GM23338 (cell line): ENCODE data around the gene SEMA7A.

Experiments
- CREB1 ChIP-seq: fragments of 250-450 bp; sonication (Bioruptor Pico); IDR thresholded peaks from 2 replicates; pipeline ENCODE4 v1.5.0; 2020; ENCODE audit warnings: low read depth, mild to moderate bottlenecking, moderate library complexity
- CTCF ChIP-seq, 2 experiments: fragments of 200-600 bp in 1 of 2; sonication (generic) in 1 of 2; conservative IDR thresholded peaks; 2 replicates each; pipeline versions ENCODE4 v1.5.1 to v1.6.1; 2016 to 2017; ENCODE audit warnings: antibody characterized with exemption in 2 of 2, low read depth in 2 of 2, mild to moderate bottlenecking in 2 of 2, moderate library complexity in 1 of 2
- ETS1 ChIP-seq: IDR thresholded peaks from 2 replicates; pipeline ENCODE4 v1.6.1; 2016; ENCODE audit warnings: antibody characterized with exemption
- EZH2 ChIP-seq: fragments of 200-600 bp; sonication (generic); IDR thresholded peaks from one replicate; pipeline ENCODE4 v1.8.0; 2017; ENCODE audit warnings: antibody characterized with exemption, mild to moderate bottlenecking, low read depth; ENCODE audit not compliant: unreplicated experiment
- EZH2phosphoT487 ChIP-seq: fragments of 200-600 bp; sonication (generic); IDR thresholded peaks from one replicate; pipeline ENCODE4 v1.8.1; 2018; ENCODE audit warnings: antibody characterized with exemption; ENCODE audit not compliant: unreplicated experiment
- POLR2AphosphoS5 ChIP-seq: IDR thresholded peaks from 2 replicates; pipeline ENCODE4 v1.6.1; 2016; ENCODE audit warnings: antibody characterized with exemption, low read depth
- REST ChIP-seq: IDR thresholded peaks from one replicate; pipeline ENCODE4 v1.6.1; 2018; ENCODE audit warnings: antibody characterized with exemption; ENCODE audit not compliant: unreplicated experiment
- ZNF331 ChIP-seq: fragments of 250-450 bp; sonication (Bioruptor Pico); IDR thresholded peaks from 2 replicates; pipeline ENCODE4 v1.5.0; 2020; ENCODE audit warnings: low read depth, mild to moderate bottlenecking, moderate library complexity

GRCh38 chr15:74383695-74384565, 49.8 kb downstream of the SEMA7A start:
- TF ChIP-seq ZNF331 (CRISPR knock-in tag) (no peak), CTCF (conservative IDR thresholded peaks at IDR 0.05; ENCODE audit: low read depth in 2 of 2) (no peak), POLR2AphosphoS5 (no peak), EZH2phosphoT487 (no peak), CREB1 (CRISPR knock-in tag) (no peak), EZH2 (no peak), REST (no peak), ETS1 (no peak)
